ENCODE measurements around the gene CRB2. TPM values are rescaled to one million over a fixed set of nuclear protein-coding genes. Genes with fewer than 3 reads are reported as not detected.
A peak's percentile ranks its signal among the peaks of the same experiment; 100 is the strongest.

CRB2 gene
- total and polyA plus RNA-seq, 2 of the 13 experiments (the other 11 are each of a cell fraction or from before 2014, with no cell fraction given), result 0.01 to 0.29 TPM

GRCh38 chr9:123353984-123354591, 1.9 kb upstream of the CRB2 start (continued):
- TF ChIP-seq ZBTB40 (IDR thresholded peaks at IDR 0.05) (no peak), ZBTB40 (CRISPR knock-in tag; IDR thresholded peaks at IDR 0.05) (no peak), ZNF451 (CRISPR knock-in tag; IDR thresholded peaks at IDR 0.05) (peak; percentile 44; the same call in 1 of the 2 replicates), ZSCAN31 (CRISPR knock-in tag; IDR thresholded peaks at IDR 0.05; ENCODE audit: low read depth) (peak; percentile 44; the same call in 1 of the 2 replicates), ZNF142 (CRISPR knock-in tag; IDR thresholded peaks at IDR 0.05) (no peak), TARDBP (CRISPR knock-in tag; IDR thresholded peaks at IDR 0.05) (peak; percentile 32; the same call in 1 of the 2 replicates), HMGXB3 (CRISPR knock-in tag; IDR thresholded peaks at IDR 0.05; ENCODE audit: borderline replicate concordance) (no peak)
